ENCODE data around the gene PNPLA7.
"Not testable (repeated sequence)": the region's sequence is repeated elsewhere in the genome, so short reads cannot be mapped to it uniquely, and the experiment has no call there.

The PNPLA7 gene

DNA sequence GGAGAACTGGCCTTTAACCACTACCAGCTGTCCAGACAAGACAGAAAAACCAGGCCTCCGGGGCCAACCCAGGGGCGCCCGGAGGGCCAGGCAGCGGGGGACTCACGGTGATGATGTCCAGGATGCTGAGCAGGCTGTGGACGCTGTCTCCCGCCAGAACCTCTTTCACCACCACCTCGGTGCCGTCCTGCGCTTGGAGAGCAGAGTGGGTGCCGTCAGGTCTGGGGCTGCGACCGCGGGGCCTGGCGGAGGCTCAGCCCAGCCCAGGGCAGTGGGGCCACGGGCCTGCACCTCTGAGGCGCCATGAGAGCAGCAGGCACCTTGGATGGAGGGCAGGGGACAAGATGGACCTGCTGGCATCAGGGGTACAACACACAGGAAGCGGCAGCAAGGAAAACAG lies 9.7 kb downstream of the PNPLA7 start:
- DNase-seq (ENCODE audit: low read depth): no peak

DNA sequence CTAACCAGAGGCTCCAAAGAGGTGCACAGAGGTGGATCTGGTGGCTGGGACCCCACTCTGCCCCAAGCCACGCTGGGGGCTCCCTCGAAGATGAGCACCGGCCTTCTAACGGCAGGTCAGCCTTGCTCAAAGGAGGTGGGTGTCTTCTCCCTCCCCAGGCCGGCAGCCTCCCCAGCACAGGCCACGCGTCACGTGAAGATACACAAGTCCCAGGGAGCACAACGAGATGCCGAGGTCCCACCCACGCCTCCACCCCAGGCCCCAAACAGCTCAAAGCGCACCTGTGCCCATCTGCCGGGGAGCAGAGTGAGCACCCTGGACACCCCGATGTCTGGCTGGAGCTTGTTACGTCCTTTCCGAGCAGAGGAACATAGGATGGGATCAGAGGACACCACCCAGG lies 12.1 kb downstream of the PNPLA7 start:
- DNase-seq (ENCODE audit: low read depth): no peak

DNA sequence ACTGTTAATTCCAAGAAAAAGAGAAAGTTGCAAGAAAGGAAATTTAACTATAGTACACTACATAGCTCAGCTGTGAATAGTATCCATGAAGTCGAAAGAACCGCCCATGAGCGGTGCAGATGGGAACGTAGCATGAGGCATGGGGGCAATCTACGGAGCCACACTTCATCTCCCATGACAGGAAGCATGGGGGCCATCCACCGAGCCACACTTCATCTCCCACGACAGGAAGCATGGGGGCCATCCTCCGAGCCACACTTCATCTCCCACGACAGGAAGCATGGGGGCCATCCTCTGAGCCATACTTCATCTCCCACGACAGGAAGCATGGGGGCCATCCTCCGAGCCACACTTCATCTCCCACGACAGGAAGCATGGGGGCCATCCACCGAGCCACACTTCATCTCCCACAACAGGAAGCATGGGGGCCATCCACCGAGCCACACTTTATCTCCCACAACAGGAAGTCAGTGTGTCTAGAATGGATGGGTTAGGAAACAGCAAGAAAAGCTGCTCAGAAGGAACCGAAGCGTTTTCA lies 13.5 kb downstream of the PNPLA7 start:
- DNase-seq (ENCODE audit: low read depth): not testable (repeated sequence)

DNA sequence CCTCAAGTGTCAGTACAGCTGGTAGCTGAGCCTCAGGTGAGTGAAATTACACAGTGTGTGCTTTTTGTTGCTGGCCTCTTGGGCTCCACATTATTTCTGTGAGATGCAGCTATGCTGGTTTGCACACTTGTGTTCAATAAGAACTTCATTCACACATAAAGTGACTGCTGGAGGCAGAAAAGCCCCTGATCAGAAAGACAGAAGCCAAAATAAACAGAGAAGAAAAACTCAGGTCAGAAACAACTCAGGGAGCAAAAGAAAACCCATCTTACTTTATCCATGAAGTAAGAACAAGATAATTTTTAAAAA lies 15.1 kb downstream of the PNPLA7 start:
- DNase-seq (ENCODE audit: low read depth): no peak

DNA sequence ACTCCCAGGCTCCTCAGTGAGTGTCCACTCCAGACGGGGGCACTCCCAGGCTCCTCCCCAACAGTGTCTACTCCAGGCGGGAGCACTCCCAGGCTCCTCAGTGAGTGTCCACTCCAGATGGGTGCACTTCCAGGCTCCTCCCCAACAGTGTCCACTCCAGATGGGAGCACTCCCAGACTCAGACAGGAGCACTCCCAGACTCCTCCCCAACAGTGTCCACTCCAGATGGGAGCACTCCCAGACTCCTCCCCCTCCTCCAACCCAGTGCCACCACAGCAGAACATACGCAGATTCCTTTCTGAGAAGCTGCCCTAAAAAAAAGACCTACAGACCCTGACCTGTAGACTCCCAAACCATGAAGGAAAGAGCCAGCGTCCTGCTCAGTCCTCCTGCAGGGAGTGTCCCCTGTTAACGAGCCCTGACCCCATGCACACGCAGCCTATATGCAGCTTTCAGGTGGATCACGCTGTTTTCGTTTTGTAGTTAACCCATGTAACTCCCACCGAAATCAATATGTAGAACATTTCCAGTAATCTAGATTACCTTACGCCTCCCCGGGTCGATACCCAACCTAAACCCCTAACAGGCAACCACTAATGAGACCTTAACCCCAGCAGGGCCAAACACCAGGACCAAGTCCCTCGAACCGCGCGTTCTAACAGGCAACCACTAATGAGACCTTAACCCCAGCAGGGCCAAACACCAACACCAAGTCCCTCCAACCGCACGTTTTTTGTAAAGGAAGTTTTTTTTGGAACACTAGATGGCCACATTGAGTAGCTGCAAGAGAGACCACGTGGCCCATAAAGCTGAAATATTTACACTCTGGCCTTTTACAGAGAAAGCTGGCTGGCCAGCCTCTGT lies 15.7 kb downstream of the PNPLA7 start:
- no peak for DNase-seq (ENCODE audit: low read depth)

DNA sequence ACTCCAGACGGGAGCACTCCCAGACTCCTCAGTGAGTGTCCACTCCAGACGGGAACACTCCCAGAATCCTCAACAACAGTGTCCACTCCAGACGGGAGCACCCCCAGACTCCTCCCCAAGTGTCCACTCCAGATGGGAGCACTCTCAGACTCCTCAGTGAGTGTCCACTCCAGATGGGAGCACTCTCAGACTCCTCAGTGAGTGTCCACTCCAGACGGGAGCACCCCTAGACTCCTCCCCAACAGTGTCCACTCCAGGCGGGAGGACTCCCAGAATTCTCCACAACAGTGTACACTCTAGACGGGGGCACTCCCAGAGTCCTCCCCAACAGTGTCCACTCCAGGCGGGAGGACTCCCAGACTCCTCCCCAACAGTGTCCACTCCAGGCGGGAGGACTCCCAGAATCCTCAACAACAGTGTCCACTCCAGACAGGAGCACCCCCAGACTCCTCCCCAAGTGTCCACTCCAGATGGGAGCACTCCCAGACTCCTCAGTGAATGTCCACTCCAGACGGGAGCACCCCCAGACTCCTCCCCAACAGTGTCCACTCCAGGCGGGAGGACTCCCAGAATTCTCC lies 17.2 kb downstream of the PNPLA7 start:
- DNase-seq (ENCODE audit: low read depth): not testable (repeated sequence)

DNA sequence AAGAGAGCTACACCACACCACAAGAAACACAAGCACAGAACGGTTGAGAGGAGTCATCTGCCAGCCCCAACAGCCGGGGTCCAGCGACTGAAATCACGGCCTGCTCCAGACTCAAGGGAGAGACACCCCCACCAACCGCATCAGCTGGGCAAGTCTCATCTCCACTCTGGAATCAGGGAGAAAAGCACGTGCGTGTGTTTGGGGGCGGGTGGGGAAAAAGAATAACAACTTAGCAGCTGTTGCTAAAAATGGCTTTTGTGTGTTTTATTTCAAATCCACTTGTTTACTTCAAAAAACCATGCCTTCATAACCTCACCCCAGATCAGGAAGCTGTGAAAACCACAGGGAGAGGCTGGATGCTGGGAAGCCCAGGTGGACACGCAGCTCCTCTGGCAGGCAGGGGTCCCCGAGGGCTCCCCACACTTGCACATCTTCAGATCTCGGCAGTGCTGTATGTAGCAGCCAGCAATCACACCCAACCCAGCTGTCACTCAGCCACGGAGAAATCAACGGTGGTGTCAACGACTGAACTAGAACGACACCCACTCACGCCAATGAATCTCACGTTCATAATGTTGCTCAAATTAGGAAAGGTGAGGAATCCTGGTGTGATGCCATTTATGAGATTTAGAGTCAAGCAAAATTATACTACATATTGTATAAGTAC lies 19.0 kb downstream of the PNPLA7 start:
- DNase-seq (ENCODE audit: low read depth): no peak

DNA sequence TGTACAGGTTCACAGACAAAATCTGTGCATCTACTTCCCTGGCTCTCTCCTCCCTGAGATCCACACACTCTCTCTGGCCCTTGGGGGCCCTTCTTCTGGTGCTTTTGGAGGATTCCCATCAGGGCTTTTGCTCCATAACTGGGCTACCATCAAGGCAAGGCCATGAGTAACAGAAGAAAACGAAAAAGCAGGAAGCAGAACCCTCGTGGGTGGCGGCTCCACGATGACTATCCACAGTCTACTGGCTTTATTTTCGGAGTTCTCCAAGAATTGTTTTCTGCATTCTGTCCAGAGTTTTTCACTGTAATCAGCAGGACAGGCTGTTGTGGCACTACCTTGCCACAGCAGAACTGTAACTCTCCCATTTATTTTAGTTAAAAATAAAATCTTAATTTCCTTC lies 19.9 kb downstream of the PNPLA7 start:
- no peak for DNase-seq (ENCODE audit: low read depth)

DNA sequence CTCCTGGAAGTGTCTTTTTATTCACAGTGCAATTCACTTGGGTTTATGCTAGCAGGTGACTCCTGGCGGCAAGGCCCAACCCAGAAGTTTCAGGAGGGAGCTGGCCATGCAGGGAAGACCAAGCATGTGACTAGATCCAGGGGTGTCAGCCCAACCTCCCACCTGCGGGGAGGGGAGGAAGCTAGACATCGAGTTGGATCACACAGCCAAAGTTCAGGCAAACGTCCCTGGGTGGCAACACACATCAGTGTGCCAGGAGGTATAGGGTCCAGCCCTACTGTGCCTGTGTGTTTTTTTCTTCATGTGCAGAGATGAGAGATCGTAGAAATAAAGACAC lies 25.3 kb downstream of the PNPLA7 start:
- no peak for DNase-seq (ENCODE audit: low read depth)

DNA sequence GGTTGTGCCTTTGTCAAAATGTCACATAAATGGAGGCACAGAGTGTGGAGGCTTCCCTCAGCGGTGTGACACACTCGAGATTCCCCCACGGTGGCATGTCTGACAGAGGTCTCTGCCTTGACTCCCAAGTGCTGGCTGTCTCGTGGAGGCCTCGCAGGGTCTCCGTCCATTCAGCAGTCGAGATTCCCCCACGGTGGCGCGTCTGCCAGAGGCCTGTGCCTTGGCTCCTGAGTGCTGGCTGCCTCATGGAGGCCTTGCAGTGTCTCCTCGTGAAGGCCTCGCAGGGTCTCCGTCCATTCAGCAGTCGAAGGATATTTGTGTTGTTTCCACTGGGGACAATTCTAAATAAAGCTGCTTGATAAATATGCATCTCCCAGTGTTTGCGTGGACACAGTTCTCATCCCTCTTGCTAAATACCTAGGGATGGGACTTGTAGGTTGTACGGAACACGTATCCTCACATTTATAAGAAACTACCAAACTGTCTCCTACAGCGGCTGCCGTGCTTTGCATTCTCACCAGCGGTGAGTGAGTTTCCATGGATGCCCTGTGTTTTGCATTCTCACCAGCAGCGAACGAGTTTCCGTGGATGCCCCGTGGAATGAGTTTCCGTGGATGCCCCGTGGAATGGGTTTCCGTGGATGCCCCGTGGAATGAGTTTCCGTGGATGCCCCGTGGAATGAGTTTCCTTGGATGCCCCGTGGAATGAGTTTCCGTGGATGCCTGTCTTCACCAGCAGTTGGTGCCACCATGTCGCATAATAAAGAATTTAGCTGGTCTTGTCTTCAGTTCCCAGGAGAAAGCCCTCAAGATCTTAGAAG lies 25.8 kb downstream of the PNPLA7 start:
- DNase-seq (ENCODE audit: low read depth): no peak

DNA sequence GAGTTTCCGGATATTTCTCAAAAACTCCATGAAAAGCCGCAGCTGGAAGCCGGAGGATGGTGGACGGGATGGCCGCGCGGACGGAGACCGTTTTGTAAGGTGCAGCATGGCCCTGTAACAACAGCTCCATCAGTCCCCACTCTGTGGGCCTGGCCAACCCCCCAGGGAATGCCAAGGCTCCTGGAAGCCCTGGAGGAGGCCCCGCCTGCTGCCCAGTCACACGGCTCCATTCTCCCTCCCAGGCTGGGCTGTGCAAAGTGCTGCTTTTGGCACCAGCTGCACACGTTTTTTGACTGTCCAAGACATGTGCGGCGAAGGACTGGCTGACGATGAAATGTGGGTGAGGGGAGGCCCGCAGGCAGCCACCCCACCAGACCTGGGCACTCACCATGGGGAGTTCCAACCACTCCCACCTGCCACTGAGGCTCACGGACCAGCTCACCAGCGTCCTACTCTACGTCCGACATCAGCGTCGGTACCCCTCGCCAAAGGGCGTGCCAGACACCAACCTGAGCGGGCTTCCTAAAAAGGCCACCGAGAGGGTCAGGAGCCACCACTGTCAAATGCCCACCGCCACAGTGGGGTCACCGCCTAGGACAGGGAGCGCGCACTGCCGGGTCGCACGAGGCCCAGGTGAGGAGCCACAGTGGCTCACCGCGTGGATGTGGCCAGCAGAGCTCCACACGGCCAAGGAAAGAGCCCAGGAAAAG lies 27.3 kb downstream of the PNPLA7 start:
- DNase-seq (ENCODE audit: low read depth): no peak

DNA sequence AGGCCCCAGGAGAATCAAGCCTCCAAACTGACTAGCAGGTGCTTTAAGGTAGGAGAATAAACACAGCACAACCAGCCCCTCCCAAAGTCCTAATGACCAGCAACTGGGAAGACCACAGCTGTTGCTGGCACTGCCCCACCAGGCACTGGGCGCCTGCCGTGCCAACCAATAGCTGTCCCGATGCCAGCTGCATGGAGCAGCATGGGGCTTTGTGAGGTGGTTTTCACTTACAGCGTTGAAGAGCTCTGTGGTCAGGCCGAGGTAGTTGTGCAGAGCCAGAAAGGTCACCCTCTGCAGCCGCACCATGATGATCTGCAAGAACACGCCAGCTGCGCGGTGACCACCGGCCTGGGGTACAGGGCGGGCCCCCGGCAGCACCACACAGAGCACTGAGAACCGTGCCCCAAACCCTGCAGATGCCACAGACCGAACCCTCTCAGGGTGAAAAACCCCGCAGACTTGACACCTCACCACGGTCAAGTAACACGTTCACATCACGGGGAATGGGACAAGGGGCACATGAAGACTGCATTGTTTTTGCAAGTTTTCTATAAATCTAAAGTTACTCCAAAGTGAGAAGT lies 28.7 kb downstream of the PNPLA7 start:
- DNase-seq (ENCODE audit: low read depth): no peak

DNA sequence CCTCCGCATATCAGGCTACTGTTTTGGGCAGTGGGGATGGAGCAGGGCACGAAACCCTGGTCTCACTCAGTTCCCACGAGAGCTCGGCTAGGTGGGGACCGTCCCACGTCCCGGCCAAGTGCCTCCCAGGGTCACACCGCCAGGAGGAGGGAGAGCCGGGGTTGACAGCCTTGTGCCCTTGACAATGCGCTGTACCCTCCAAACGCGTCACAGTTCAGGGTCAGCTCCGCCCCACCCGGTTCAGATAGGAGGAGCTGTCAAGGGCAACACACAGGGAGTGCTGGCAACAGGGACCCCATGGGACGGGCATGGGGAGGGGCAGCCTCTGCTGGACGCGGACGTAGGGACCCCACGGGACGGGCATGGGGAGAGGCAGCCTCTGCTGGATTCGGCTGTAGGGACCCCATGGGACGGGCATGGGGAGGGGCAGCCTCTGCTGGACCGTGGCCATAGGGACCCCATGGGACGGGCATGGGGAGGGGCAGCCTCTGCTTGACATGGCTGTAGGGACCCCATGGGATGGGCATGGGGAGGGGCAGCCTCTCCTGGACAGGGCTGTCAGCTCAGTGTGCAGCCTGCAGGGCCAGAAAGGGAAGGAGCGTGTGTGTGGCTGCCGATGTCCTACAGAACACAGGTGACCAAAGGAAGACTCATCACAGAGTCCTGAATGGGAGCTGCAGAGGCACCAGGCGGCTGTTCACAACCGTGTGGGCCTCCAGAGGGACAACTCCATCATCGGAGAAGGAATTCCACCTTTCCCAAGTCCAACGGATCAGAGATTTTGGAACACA lies 29.4 kb downstream of the PNPLA7 start:
- no peak for DNase-seq (ENCODE audit: low read depth)

DNA sequence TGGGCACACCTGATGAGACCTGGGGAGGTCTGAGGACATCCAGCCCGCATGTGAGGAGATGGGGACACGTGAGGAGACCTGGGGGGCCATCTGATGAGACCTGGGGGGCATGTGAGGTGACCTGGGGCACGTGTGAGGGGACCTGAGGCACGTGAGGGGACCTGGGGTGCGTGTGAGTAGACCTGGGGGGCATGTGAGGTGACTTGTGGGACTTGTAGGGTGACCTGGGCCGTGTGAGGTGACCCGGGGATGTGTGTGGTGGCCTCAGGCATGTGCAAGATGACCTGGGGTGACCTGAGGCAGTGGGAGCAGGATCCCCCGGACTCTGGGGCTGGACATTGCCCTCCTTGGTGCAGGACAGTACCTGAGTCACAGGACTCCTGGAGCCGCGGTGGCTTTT lies 30.6 kb downstream of the PNPLA7 start:
- DNase-seq (ENCODE audit: low read depth): no peak

DNA sequence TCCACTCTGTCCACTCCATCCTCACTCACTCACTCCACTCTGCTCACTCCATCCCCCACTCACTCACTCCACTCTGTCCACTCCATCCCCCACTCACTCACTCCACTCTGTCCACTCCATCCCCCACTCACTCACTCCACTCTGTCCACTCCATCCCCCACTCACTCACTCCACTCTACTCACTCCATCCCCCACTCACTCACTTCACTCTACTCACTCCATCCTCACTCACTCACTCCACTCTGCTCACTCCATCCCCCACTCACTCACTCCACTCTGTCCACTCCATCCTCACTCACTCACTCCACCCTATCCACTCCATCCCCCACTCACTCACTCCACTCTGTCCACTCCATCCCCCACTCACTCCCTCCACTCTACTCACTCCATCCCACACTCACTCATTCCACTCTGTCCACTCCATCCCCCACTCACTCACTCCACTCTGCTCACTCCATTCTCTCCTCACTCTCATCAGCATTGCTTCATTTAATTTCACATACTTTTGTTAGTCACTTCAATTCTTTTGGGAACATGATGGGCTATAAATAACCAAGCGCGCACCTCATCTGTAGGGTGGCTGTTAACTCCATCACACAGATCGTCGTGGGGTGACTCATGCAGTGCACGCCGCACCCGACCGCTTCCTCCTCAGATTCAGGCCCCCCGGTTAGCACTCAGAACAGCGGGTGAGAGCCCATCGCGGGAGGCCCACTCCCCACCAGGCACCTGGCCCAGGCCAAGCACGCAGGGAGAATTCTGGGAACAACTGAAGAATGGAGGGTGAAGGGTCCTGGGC lies 31.3 kb downstream of the PNPLA7 start:
- DNase-seq (ENCODE audit: low read depth): not testable (repeated sequence)

DNA sequence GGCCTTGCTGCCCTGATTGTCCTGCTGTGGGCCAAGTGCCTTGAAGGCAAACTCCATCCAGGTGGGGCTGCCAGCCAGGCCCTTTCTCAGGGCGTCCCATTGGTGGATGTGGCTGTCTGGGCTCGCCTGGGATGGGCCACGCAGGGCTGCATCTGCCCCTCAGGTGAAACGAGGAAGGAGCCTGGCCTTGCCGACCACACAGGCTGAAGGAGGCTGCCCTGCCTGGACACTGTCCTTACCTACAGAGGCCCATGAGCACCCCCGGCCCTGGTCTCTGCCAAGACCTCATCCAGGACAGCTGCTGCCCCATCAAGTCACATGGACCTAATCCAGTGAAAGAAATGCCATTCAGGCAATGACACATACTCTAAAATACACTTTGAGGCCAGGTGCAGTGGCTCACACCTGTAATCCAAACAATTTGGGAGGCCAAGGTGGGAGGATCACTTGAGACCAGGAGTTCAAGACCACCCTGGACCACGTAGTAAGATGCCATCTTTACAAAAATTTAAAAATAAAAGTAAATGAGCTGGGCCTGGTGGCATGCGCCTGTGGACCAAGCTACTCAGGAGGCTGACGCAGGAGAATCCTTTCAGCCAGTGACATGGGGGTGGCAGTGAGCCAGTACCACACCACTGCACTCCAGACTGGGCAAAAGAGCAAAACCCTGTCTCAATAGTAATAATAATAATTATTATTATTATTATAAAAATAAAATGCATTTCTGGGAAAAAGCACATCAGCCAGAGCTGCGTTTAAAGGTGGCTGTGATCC lies 33.9 kb downstream of the PNPLA7 start:
- DNase-seq (ENCODE audit: low read depth): no peak

DNA sequence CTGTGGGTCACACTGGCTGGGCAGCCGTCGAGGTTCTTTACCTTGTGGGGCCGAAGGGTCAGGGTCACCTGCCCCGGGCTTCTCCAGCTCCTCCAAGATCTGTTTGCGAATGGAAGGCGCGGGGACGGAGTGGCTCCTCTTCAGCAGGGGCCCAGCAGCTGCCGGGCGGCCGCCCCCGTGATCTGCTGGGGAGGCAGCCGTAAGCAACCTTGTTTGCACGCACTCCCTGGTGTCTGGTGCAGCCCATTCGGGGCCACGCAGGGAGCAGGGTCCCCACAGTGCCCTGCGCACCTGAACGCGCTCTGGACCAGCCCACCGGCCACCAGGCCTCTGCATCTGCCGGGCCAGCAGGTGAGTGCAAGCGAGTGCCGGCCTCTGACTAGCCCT lies 34.9 kb downstream of the PNPLA7 start:
- DNase-seq (ENCODE audit: low read depth): no peak

DNA sequence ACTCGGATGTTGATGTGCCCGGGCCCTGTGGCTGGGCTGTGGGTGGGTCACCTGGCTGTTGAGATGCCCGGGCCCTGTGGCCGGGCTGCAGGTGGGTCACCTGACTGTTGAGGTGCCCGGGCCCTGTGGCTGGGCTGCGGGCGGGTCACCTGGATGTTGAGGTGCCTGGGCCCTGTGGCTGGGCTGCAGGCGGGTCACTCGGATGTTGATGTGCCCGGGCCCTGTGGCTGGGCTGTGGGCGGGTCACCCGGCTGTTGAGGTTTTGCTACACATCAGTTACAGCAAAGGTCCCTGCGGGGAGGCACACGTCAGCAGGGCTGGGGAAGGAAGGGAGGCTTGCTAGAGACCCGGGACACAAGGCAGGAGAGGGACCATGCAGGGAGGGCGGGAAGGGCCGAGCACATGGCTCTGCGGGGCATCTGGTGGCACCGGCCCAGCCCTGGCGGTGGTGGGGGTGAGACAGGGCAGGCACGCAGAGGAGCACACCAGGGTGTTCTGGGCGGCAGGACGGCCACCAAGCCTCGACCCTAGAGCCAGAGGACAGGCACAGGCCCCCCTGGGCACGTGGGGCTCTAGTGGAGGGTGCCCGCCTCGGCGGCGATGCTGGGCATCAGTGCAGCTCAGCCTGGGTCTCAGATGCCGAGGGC lies 35.4 kb downstream of the PNPLA7 start:
- DNase-seq (ENCODE audit: low read depth): no peak
